HepG2 (cell line): ENCODE data around the gene UBL5. TPM values are rescaled to one million over a fixed set of nuclear protein-coding genes. Genes with fewer than 3 reads are reported as not detected.

Experiments
- ATAC-seq: fragments of 200-7000 bp; cut with Tn5 transposase; 3 replicates; pipeline ENCODE4 v1.9.1; 2020; ENCODE audit warnings: mild to moderate bottlenecking, moderate library complexity
- BruUV-seq: library from RNA; stranded (reverse); fragments of 400-500 nt; replicated peaks from 2 replicates; lab custom pipeline; 2021; lab: Mats Ljungman, UMichigan
- CTCF ChIA-PET: fragments of 300-600 bp; formaldehyde crosslinking; extraction: SDS; loops from one replicate; lab custom pipeline; 2021; ENCODE audit warnings: low total read pairs, inconsistent platforms, low intra/inter-chr PET ratio; lab: Yijun Ruan, JAX
- POLR2A ChIA-PET: fragments of 350-600 bp; sonication (Branson Sonifier 250); formaldehyde crosslinking; loops from one replicate; lab custom pipeline; 2020; ENCODE audit warnings: antibody characterized with exemption, inconsistent platforms; lab: Yijun Ruan, JAX
- DNase-seq: peaks from one replicate; pipeline ENCODE4 v3.0.0-alpha.2; 2015; ENCODE audit warnings: low spot score
- FAIRE-seq: peaks from 3 replicates; lab custom pipeline; 2011; peaks lifted over from hg19 to GRCh38; lab: Jason Lieb, UNC
- H2AFZ ChIP-seq: one replicate; pipeline ENCODE4 v1.6.1; 2011; ENCODE audit warnings: low read length, inconsistent platforms
- H3K27ac ChIP-seq: fragments of 300-600 bp; 3 replicates; pipeline ENCODE4 v1.8.0; 2011; ENCODE audit warnings: mixed run types, mild to moderate bottlenecking, mixed read lengths, low read length, inconsistent platforms; ENCODE audit not compliant: insufficient read depth; ENCODE audit errors: extremely low read length
- H3K27me3 ChIP-seq, 2 experiments: fragments of 200-600 bp in 1 of 2; 2 replicates in 1 of 2; 3 replicates in 1 of 2; pipeline versions ENCODE4 v1.6.0 to v1.8.0; 2011; ENCODE audit warnings: low read length in 2 of 2, mild to moderate bottlenecking in 2 of 2, moderate library complexity in 2 of 2, inconsistent platforms in 1 of 2; ENCODE audit not compliant: insufficient read depth in 2 of 2, control insufficient read depth in 1 of 2
- H3K36me3 ChIP-seq, 2 experiments: fragments of 200-600 bp in 1 of 2; replicated peaks in 1 of 2; 2 replicates in 1 of 2; 3 replicates in 1 of 2; pipeline versions ENCODE4 v1.5.1 to v1.8.0; 2011; ENCODE audit warnings: low read length in 2 of 2, inconsistent platforms in 1 of 2; ENCODE audit not compliant: insufficient read depth in 2 of 2, control insufficient read depth in 1 of 2
- H3K4me1 ChIP-seq: 2 replicates; pipeline ENCODE4 v1.5.1; 2012; ENCODE audit warnings: low read length, inconsistent platforms; ENCODE audit not compliant: insufficient read depth
- H3K4me2 ChIP-seq: 2 replicates; pipeline ENCODE4 v1.6.0; 2011; ENCODE audit warnings: low read depth, low read length, inconsistent platforms
- H3K4me3 ChIP-seq, 3 experiments: fragments of 200-600 bp in 1 of 3; sonication (generic), shearing (Covaris generic) in 1 of 3; replicated peaks in 1 of 3; 2 replicates each; pipeline ENCODE4 v1.5.1; 2011 to 2016; ENCODE audit warnings: low read length in 3 of 3, inconsistent platforms in 2 of 3, low read depth in 2 of 3, mild to moderate bottlenecking in 2 of 3, control low read depth in 1 of 3, mixed read lengths in 1 of 3; ENCODE audit not compliant: insufficient read depth in 1 of 3
- H3K79me2 ChIP-seq: one replicate; pipeline ENCODE4 v1.6.1; 2011; ENCODE audit warnings: low read length, inconsistent platforms; ENCODE audit not compliant: insufficient read depth
- H3K9ac ChIP-seq: 2 replicates; pipeline ENCODE4 v1.6.0; 2011; ENCODE audit warnings: mild to moderate bottlenecking, low read depth, low read length, inconsistent platforms; ENCODE audit not compliant: insufficient read depth
- H3K9me3 ChIP-seq: 2 replicates; pipeline ENCODE4 v1.5.1; 2012; ENCODE audit warnings: mild to moderate bottlenecking, low read length
- H4K20me1 ChIP-seq: 2 replicates; pipeline ENCODE4 v1.6.0; 2011; ENCODE audit warnings: inconsistent platforms, mild to moderate bottlenecking, low read length, moderate library complexity; ENCODE audit not compliant: insufficient read depth
- GATA4 ChIP-seq: sonication (generic); IDR thresholded peaks from 2 replicates; pipeline ENCODE4 v1.6.1; 2016; ENCODE audit warnings: antibody characterized with exemption, low read depth, borderline replicate concordance
- GLI4 ChIP-seq: sonication (generic); formaldehyde crosslinking; IDR thresholded peaks from 2 replicates; pipeline ENCODE4 v1.5.1; 2020; ENCODE audit warnings: missing genetic modification reagents, mild to moderate bottlenecking, moderate library complexity, borderline replicate concordance
- HDAC1 ChIP-seq: sonication (generic); formaldehyde crosslinking; IDR thresholded peaks from 2 replicates; pipeline ENCODE4 v1.5.1; 2020; ENCODE audit warnings: mild to moderate bottlenecking, missing genetic modification reagents
- KDM4B ChIP-seq: sonication (generic); formaldehyde crosslinking; IDR thresholded peaks from 2 replicates; pipeline ENCODE4 v1.4.0; 2020; ENCODE audit warnings: missing genetic modification reagents
- LCORL ChIP-seq, 2 experiments: fragments of 450-650 bp in 1 of 2; sonication (generic) in 1 of 2; formaldehyde crosslinking in 1 of 2; IDR thresholded peaks; 2 replicates each; pipeline versions ENCODE4 v1.5.0 to v1.6.1; 2017 to 2020; ENCODE audit warnings: antibody characterized with exemption in 1 of 2, missing genetic modification reagents in 1 of 2
- MEIS1 ChIP-seq: sonication (generic); formaldehyde crosslinking; IDR thresholded peaks from 2 replicates; pipeline ENCODE4 v1.9.0; 2021; ENCODE audit warnings: mild to moderate bottlenecking, missing genetic modification reagents, moderate library complexity, borderline replicate concordance
- RBFOX2 ChIP-seq: fragments of 200-400 bp; formaldehyde crosslinking; IDR thresholded peaks from 2 replicates; pipeline ENCODE4 v1.6.1; 2017; ENCODE audit warnings: low read depth, mild to moderate bottlenecking, low read length
- REL ChIP-seq: sonication (generic); formaldehyde crosslinking; conservative IDR thresholded peaks from 2 replicates; pipeline ENCODE4 v1.8.0; 2022; ENCODE audit warnings: mild to moderate bottlenecking, missing genetic modification reagents, moderate library complexity
- WIZ ChIP-seq: sonication (generic); formaldehyde crosslinking; IDR thresholded peaks from 2 replicates; pipeline ENCODE4 v1.5.1; 2020; ENCODE audit warnings: mild to moderate bottlenecking, missing genetic modification reagents
- ZNF235 ChIP-seq: sonication (generic); formaldehyde crosslinking; IDR thresholded peaks from 2 replicates; pipeline ENCODE4 v1.8.1; 2023; ENCODE audit warnings: mild to moderate bottlenecking, missing genetic modification reagents, borderline replicate concordance
- ZNF275 ChIP-seq: sonication (generic); formaldehyde crosslinking; IDR thresholded peaks from 2 replicates; pipeline ENCODE4 v1.8.0; 2022; ENCODE audit warnings: missing genetic modification reagents, mild to moderate bottlenecking, inconsistent platforms, borderline replicate concordance
- ZNF343 ChIP-seq: sonication (generic); formaldehyde crosslinking; IDR thresholded peaks from 2 replicates; pipeline ENCODE4 v1.4.0; 2020; ENCODE audit warnings: mild to moderate bottlenecking, missing genetic modification reagents
- ZNF530 ChIP-seq: sonication (generic); formaldehyde crosslinking; IDR thresholded peaks from 2 replicates; pipeline ENCODE4 v1.5.0; 2020; ENCODE audit warnings: low read depth, mild to moderate bottlenecking, missing genetic modification reagents
- WGBS: methylation state at CpG from one replicate; pipeline ENCODE4 v1.1.6; 2017; ENCODE audit warnings: low lambda C conversion rate; 5-methylcytosine and 5-hydroxymethylcytosine counted together
- in situ Hi-C: cut with HindIII; loops from 2 replicates; pipeline ENCODE4 v1.10.0; 2017; ENCODE audit warnings: low pct_unique_long_range_greater_than_20kb; ENCODE audit not compliant: extremely low pct_ligation_motif_present
- intact Hi-C: fragments of 100-400 bp; cut with micrococcal nuclease; formaldehyde crosslinking; loops from one replicate; pipeline ENCODE4 v1.10.0; 2022; ENCODE audit not compliant: unreplicated experiment
- polyA plus RNA-seq, 8 experiments: library from polyadenylated mRNA; depleted of rRNA in 3 of 8; stranded (reverse) in 7 of 8; unstranded in 1 of 8; fragments of >200 nt; fragmentation: Illumina TruSeq in 4 of 8; extraction: Trizol in 4 of 8; gene quantifications; 2 replicates each; pipeline versions ENCODE4 v1.2.1 to v1.2.3, GENCODE V29; 2011 to 2016; ENCODE audit warnings: low read depth in 4 of 8, missing spikeins in 1 of 8, mixed read lengths in 1 of 8; ENCODE audit not compliant: insufficient read depth in 1 of 8
- total RNA-seq, 5 experiments: library from RNA; depleted of rRNA; stranded (reverse); fragments of >200 nt; fragmentation: Illumina TruSeq; extraction: Trizol; gene quantifications; 2 replicates each; pipeline ENCODE4 v1.2.3, GENCODE V29; 2016; ENCODE audit warnings: low read depth in 1 of 5
- TF ChIP-seq, protein P1 (sequence below): sonication (generic); formaldehyde crosslinking; IDR thresholded peaks from 2 replicates; pipeline ENCODE4 v1.4.0; 2020; ENCODE audit warnings: missing genetic modification reagents, borderline replicate concordance
- TF ChIP-seq, protein P2 (sequence below): sonication (generic); formaldehyde crosslinking; IDR thresholded peaks from 2 replicates; pipeline ENCODE4 v1.5.0; 2020; ENCODE audit warnings: mild to moderate bottlenecking, missing genetic modification reagents, borderline replicate concordance

The UBL5 gene
- total and polyA plus RNA-seq, 2 of the 13 experiments (the other 11 are each of a cell fraction or from before 2014, with no cell fraction given), result 373 to 487 TPM

DNA sequence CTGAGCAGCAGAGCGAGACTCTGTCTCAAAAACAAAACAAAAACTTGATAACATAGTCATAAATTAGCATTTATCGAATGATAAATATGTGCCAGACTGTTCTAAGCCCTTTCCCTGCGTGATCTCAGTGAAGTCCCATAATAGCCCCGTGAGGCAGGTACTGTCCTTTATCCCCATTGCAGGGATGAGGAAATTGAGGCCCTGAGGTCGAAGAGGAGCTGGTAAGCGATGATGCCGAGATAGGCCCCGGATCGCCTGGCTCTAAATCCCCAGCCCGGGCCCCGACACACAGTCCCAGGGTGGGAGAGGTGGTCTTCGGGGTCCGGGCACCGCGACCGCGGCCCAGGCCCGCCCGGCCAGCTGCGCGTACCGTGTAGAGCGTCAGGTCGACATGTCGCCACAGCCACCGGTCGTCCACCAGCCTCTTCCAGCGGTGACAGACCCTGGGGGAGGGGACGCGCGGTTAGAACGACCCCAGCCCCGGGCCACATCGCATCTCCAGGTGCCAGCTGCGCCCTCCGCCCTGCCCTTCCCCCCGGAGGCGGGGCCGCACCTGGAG, 9.5 kb upstream of the UBL5 start:
- intact Hi-C loops, result loop anchor here (2.0 kb wide), 1 partner anchor 33 kb away; no protein-coding TSS in a partner anchor
- TSS peak; percentile 51 for BruUV-seq
- CTCF ChIA-PET, result no interaction called here
- TF ChIP-seq, protein P1, sequence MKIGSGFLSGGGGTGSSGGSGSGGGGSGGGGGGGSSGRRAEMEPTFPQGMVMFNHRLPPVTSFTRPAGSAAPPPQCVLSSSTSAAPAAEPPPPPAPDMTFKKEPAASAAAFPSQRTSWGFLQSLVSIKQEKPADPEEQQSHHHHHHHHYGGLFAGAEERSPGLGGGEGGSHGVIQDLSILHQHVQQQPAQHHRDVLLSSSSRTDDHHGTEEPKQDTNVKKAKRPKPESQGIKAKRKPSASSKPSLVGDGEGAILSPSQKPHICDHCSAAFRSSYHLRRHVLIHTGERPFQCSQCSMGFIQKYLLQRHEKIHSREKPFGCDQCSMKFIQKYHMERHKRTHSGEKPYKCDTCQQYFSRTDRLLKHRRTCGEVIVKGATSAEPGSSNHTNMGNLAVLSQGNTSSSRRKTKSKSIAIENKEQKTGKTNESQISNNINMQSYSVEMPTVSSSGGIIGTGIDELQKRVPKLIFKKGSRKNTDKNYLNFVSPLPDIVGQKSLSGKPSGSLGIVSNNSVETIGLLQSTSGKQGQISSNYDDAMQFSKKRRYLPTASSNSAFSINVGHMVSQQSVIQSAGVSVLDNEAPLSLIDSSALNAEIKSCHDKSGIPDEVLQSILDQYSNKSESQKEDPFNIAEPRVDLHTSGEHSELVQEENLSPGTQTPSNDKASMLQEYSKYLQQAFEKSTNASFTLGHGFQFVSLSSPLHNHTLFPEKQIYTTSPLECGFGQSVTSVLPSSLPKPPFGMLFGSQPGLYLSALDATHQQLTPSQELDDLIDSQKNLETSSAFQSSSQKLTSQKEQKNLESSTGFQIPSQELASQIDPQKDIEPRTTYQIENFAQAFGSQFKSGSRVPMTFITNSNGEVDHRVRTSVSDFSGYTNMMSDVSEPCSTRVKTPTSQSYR (CRISPR knock-in tag), result 0 out of 2 replicates have a peak, but pooled peaks have one; percentile 54
- no peak for TF ChIP-seq ZNF530 (CRISPR knock-in tag)
- TF ChIP-seq GATA4, result no peak
- TF ChIP-seq KDM4B (CRISPR knock-in tag), result no peak
- no peak for TF ChIP-seq HDAC1 (CRISPR knock-in tag)
- 0 out of 2 replicates have a peak, but pooled peaks have one; percentile 69 for TF ChIP-seq WIZ (CRISPR knock-in tag)
- TF ChIP-seq ZNF343 (CRISPR knock-in tag), result no peak
- TF ChIP-seq REL (CRISPR knock-in tag), result no peak
- no peak for TF ChIP-seq MEIS1 (CRISPR knock-in tag)
- peak; percentile 46; the same call in 1 of the 2 replicates for TF ChIP-seq ZNF275 (CRISPR knock-in tag)
- TF ChIP-seq, protein P2, sequence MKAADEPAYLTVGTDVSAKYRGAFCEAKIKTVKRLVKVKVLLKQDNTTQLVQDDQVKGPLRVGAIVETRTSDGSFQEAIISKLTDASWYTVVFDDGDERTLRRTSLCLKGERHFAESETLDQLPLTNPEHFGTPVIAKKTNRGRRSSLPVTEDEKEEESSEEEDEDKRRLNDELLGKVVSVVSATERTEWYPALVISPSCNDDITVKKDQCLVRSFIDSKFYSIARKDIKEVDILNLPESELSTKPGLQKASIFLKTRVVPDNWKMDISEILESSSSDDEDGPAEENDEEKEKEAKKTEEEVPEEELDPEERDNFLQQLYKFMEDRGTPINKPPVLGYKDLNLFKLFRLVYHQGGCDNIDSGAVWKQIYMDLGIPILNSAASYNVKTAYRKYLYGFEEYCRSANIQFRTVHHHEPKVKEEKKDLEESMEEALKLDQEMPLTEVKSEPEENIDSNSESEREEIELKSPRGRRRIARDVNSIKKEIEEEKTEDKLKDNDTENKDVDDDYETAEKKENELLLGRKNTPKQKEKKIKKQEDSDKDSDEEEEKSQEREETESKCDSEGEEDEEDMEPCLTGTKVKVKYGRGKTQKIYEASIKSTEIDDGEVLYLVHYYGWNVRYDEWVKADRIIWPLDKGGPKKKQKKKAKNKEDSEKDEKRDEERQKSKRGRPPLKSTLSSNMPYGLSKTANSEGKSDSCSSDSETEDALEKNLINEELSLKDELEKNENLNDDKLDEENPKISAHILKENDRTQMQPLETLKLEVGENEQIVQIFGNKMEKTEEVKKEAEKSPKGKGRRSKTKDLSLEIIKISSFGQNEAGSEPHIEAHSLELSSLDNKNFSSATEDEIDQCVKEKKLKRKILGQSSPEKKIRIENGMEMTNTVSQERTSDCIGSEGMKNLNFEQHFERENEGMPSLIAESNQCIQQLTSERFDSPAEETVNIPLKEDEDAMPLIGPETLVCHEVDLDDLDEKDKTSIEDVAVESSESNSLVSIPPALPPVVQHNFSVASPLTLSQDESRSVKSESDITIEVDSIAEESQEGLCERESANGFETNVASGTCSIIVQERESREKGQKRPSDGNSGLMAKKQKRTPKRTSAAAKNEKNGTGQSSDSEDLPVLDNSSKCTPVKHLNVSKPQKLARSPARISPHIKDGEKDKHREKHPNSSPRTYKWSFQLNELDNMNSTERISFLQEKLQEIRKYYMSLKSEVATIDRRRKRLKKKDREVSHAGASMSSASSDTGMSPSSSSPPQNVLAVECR (CRISPR knock-in tag), result no peak; the same call in 1 of the 2 replicates
- no peak for TF ChIP-seq LCORL (IDR thresholded peaks at IDR 0.05)
- TF ChIP-seq LCORL (CRISPR knock-in tag; IDR thresholded peaks at IDR 0.05), result no peak
- TF ChIP-seq RBFOX2, result no peak
- TF ChIP-seq ZNF235 (CRISPR knock-in tag), result no peak
- no peak; the same call in 1 of the 2 replicates for TF ChIP-seq GLI4 (CRISPR knock-in tag)

More for the DNA sequence above, 9.5 kb upstream of the UBL5 start:
- H3K36me3 ChIP-seq, result peaks cover 2 to 6% of the 10 kb centered on the region in 2 experiments; a peak in 3 of 5 replicates
- peak overlapping the region; percentile 81 to 95 (median 84) for H3K4me3 ChIP-seq
- H3K27me3 ChIP-seq, result no peaks in the 10 kb centered on the region; a peak in 1 of 5 replicates
- POLR2A ChIA-PET, result interaction anchor here (0.9 to 2.5 kb wide), 7 partner anchors 9 to 213 kb away, joined by 3 to 16 read pairs (median 5); partner anchors contain the start of genes PIN1, UBL5 and ZNF846
- H3K4me2 ChIP-seq, result peak overlapping the region; percentile 78
- H3K9ac ChIP-seq, result peak overlapping the region; percentile 91
- DNase-seq, result no peak
- no peak overlapping the region for H2AFZ ChIP-seq
- peaks cover 33% of the 10 kb centered on the region for H3K4me1 ChIP-seq
- WGBS, result 9% methylated on average over 4 of the region's 39 CpGs
- no peak for FAIRE-seq
- H3K27ac ChIP-seq, result peak overlapping the region; percentile 93
- ATAC-seq, result peak; percentile 34
- in situ Hi-C loops, result no loop called here
- no peaks in the 10 kb centered on the region; the same call in 1 of the 2 replicates for H3K9me3 ChIP-seq
- peaks cover 6% of the 10 kb centered on the region; the same call in 1 of the 2 replicates for H4K20me1 ChIP-seq
- peaks cover 34% of the 10 kb centered on the region for H3K79me2 ChIP-seq
